Testis (tissue), 3 donors: ENCODE measurements around the gene TMEM39A. TPM values are rescaled to one million over a fixed set of nuclear protein-coding genes. Genes with fewer than 3 reads are reported as not detected.

ENCODE experiments used
- DNase-seq: peaks from one replicate; pipeline ENCODE4 v3.0.0-alpha.2; 2019
- H3K27ac ChIP-seq, 2 donors: fragments of 200-600 bp; sonication (generic); one replicate each; pipeline ENCODE4 v1.5.1; 2019
- H3K27me3 ChIP-seq: fragments of 200-600 bp; sonication (generic); one replicate; pipeline ENCODE4 v1.5.1; 2019
- H3K36me3 ChIP-seq: fragments of 200-600 bp; sonication (generic); one replicate; pipeline ENCODE4 v1.5.1; 2017; ENCODE audit warnings: low read depth; ENCODE audit errors: missing control alignments
- H3K4me1 ChIP-seq: fragments of 200-600 bp; sonication (generic); one replicate; pipeline ENCODE4 v1.5.1; 2019
- H3K4me3 ChIP-seq, 2 donors: fragments of 200-600 bp; sonication (generic); one replicate each; pipeline ENCODE4 v1.5.1; 2017 to 2019
- H3K9me3 ChIP-seq: fragments of 200-600 bp; sonication (generic); one replicate; pipeline ENCODE4 v1.5.1; 2017
- CTCF ChIP-seq, 3 experiments: fragments of 450-650 bp in 2 of 3; fragments of 200-600 bp in 1 of 3; sonication (generic) in 1 of 3; IDR thresholded peaks; one replicate each; pipeline ENCODE4 v1.5.1; 2016 to 2019; ENCODE audit warnings: antibody characterized with exemption in 3 of 3, mild to moderate bottlenecking in 2 of 3, moderate library complexity in 1 of 3
- POLR2A ChIP-seq: fragments of 450-650 bp; IDR thresholded peaks from one replicate; pipeline ENCODE4 v1.6.1; 2017; ENCODE audit warnings: antibody characterized with exemption, mild to moderate bottlenecking, moderate library complexity
- WGBS, 2 donors: methylation state at CpG; one replicate each; pipeline ENCODE4 v1.1.5; 2018; 5-methylcytosine and 5-hydroxymethylcytosine counted together
- intact Hi-C: fragments of 100-400 bp; cut with DNase I; formaldehyde crosslinking; loops from one replicate; pipeline ENCODE4 v1.15.1; 2023; ENCODE audit warnings: low total_unique reads
- polyA plus RNA-seq: library from polyadenylated mRNA; stranded (reverse); fragments of 350-450 nt; fragmentation: Illumina TruSeq; extraction: RNeasy Lipid Tissue Mini Kit (QIAGEN cat#74804); gene quantifications from one replicate; pipeline ENCODE4 v1.2.3, GENCODE V29; 2014; ENCODE audit warnings: low read depth, low replicate concordance; ENCODE audit not compliant: insufficient read depth
- total RNA-seq, 2 donors: library from RNA; depleted of rRNA; stranded (reverse); fragments of >200 nt; gene quantifications; one replicate each; pipeline ENCODE4 v1.2.3, GENCODE V29; 2016

Gene TMEM39A
- total and polyA plus RNA-seq, 3 donors from 2014 or later, result 33.5 to 46.0 (median 39.8) TPM

- Histone ChIP-seq H3K27me3 (no peaks in the 10 kb centered on the region), H3K36me3 (no peaks in the 10 kb centered on the region), H3K9me3 (no peaks in the 10 kb centered on the region), H3K4me3 (no peak overlapping the region), H3K27ac (no peak overlapping the region), H3K4me1 (no peaks in the 10 kb centered on the region)
- intact Hi-C loops, result no loop called here
- no peak for DNase-seq
- TF ChIP-seq POLR2A (no peak), CTCF (IDR thresholded peaks at IDR 0.05) (no peak)
Observed at GRCh38 chr3:119443179-119443578, 20.2 kb downstream of the TMEM39A start.

- Histone ChIP-seq H3K36me3 (no peaks in the 10 kb centered on the region), H3K4me1 (no peaks in the 10 kb centered on the region), H3K4me3 (no peak overlapping the region), H3K27ac (no peak overlapping the region), H3K9me3 (no peaks in the 10 kb centered on the region), H3K27me3 (no peaks in the 10 kb centered on the region)
- TF ChIP-seq POLR2A (no peak), CTCF (IDR thresholded peaks at IDR 0.05) (no peak)
- intact Hi-C loops, result no loop called here
- no peak for DNase-seq
- 77 to 82% methylated on average over 6 of the region's 6 CpGs for WGBS, 2 donors
Observed at GRCh38 chr3:119437691-119438258, 25.6 kb downstream of the TMEM39A start.

GRCh38 chr3:119436977-119437376 lies 26.4 kb downstream of the TMEM39A start:
- TF ChIP-seq POLR2A (no peak), CTCF (IDR thresholded peaks at IDR 0.05) (no peak)
- no peak overlapping the region for H3K4me3 ChIP-seq
- 79 to 85% methylated on average over 1 of the region's 1 CpG for WGBS, 2 donors
- DNase-seq, result no peak
- intact Hi-C loops, result no loop called here
- no peaks in the 10 kb centered on the region for H3K27me3 ChIP-seq
- no peaks in the 10 kb centered on the region for H3K4me1 ChIP-seq
- no peak overlapping the region for H3K27ac ChIP-seq
- no peaks in the 10 kb centered on the region for H3K9me3 ChIP-seq
- H3K36me3 ChIP-seq, result no peaks in the 10 kb centered on the region

- Histone ChIP-seq H3K27ac (no peak overlapping the region), H3K4me1 (no peaks in the 10 kb centered on the region), H3K36me3 (no peaks in the 10 kb centered on the region), H3K27me3 (no peaks in the 10 kb centered on the region), H3K4me3 (no peak overlapping the region), H3K9me3 (no peaks in the 10 kb centered on the region)
- WGBS, 2 donors, result 94 to 98% methylated on average over 4 of the region's 4 CpGs
- intact Hi-C loops, result no loop called here
- TF ChIP-seq CTCF (IDR thresholded peaks at IDR 0.05), result no peak
- no peak for DNase-seq
Observed at GRCh38 chr3:119434703-119435102, 28.7 kb downstream of the TMEM39A start.

GRCh38 chr3:119433613-119434325 lies 29.6 kb downstream of the TMEM39A start:
- no peaks in the 10 kb centered on the region for H3K36me3 ChIP-seq
- H3K27ac ChIP-seq, result no peak overlapping the region
- WGBS, 2 donors, result 97 to 99% methylated on average over 3 of the region's 3 CpGs

More at GRCh38 chr3:119433613-119434325, 29.6 kb downstream of the TMEM39A start:
- intact Hi-C loops, result no loop called here
- TF ChIP-seq CTCF (IDR thresholded peaks at IDR 0.05) (no peak), POLR2A (no peak)
- H3K4me3 ChIP-seq, result no peak overlapping the region
- H3K4me1 ChIP-seq, result no peaks in the 10 kb centered on the region
- no peaks in the 10 kb centered on the region for H3K9me3 ChIP-seq
- H3K27me3 ChIP-seq, result no peaks in the 10 kb centered on the region
- DNase-seq, result no peak
